ENCODE results near the gene SCAMP1. TPM values are rescaled to one million over a fixed set of nuclear protein-coding genes. Genes with fewer than 3 reads are reported as not detected.
A peak's percentile ranks its signal among the peaks of the same experiment; 100 is the strongest.

Gene SCAMP1
- 16.7 and 18.6 TPM in 2 replicates for polyA plus RNA-seq (2013)

GRCh38 chr5:78359831-78360673 is at the start of gene SCAMP1:
SCAMP1 (plus strand) TSS chr5:78360617; CDS start chr5:78360672, 55 bp downstream.
- Histone ChIP-seq H2AK5ac (ENCODE audit: low read length) (peak within 1 kb of the TSS; percentile 22), H4K91ac (ENCODE audit: low read depth, low read length) (peak within 1 kb of the TSS; percentile 99), H2BK120ac (ENCODE audit: insufficient read depth, low read length, poor library complexity) (peak within 1 kb of the TSS; percentile 89), H2AFZ (ENCODE audit: insufficient read depth, low read length, poor library complexity) (peak within 1 kb of the TSS; percentile 100), H3K36me3 (ENCODE audit: control insufficient read depth in 1 of 2, insufficient read depth in 2 of 2, low read length in 2 of 2) (no peaks in the 10 kb centered on the region), H3K79me1 (ENCODE audit: low read length) (peaks cover 8% of the 10 kb centered on the region), H4K12ac (ENCODE audit: low read depth, low read length) (peak within 1 kb of the TSS; percentile 97), H3K4me3 (ENCODE audit: low read depth, low read length) (peak within 1 kb of the TSS; percentile 98), H3K4me2 (ENCODE audit: low read length) (peak within 1 kb of the TSS; percentile 84), H3K23ac (ENCODE audit: low read length) (no peak within 1 kb of the TSS), H3K9ac (ENCODE audit: low read length) (peak within 1 kb of the TSS; percentile 73), H3K18ac (ENCODE audit: low read length) (peak within 1 kb of the TSS; percentile 98), H3K27ac (ENCODE audit: low read depth, low read length) (peak within 1 kb of the TSS; percentile 83), H2BK12ac (ENCODE audit: low read length) (peak within 1 kb of the TSS; percentile 41), H4K8ac (ENCODE audit: low read depth, low read length) (peak within 1 kb of the TSS; percentile 99), H3K79me2 (ENCODE audit: control insufficient read depth, insufficient read depth, low read length, poor library complexity) (peaks cover 11% of the 10 kb centered on the region), H2BK5ac (ENCODE audit: low read depth, low read length, poor library complexity) (peak within 1 kb of the TSS; percentile 90), H3K14ac (ENCODE audit: low read length) (peak within 1 kb of the TSS; percentile 98), H3K27me3 (ENCODE audit: insufficient read depth, low read length) (no peaks in the 10 kb centered on the region), H3K9me3 (ENCODE audit: insufficient read depth, low read depth, low read length) (no peaks in the 10 kb centered on the region), H3K4ac (ENCODE audit: low read depth, low read length) (peak within 1 kb of the TSS; percentile 72), H3K4me1 (ENCODE audit: control insufficient read depth in 1 of 2, insufficient read depth in 2 of 2, low read length in 2 of 2) (peaks cover 0 to 5% of the 10 kb centered on the region in 2 experiments)
- peak; percentile 92 to 99 for DNase-seq
- WGBS (ENCODE audit: extremely low coverage, insufficient coverage, insufficient read length), result no CpG with 5 or more reads among the region's 79 CpGs

GRCh38 chr5:78317515-78317914 is 42.9 kb upstream of the SCAMP1 start:
- Histone ChIP-seq H3K18ac (ENCODE audit: low read length) (no peak overlapping the region), H3K4me2 (ENCODE audit: low read length) (no peak overlapping the region), H2AFZ (ENCODE audit: insufficient read depth, low read length, poor library complexity) (no peak overlapping the region), H4K8ac (ENCODE audit: low read depth, low read length) (no peak overlapping the region), H3K79me2 (ENCODE audit: control insufficient read depth, insufficient read depth, low read length, poor library complexity) (no peaks in the 10 kb centered on the region), H3K9ac (ENCODE audit: low read length) (no peak overlapping the region), H2BK120ac (ENCODE audit: insufficient read depth, low read length, poor library complexity) (no peak overlapping the region), H3K9me3 (ENCODE audit: insufficient read depth, low read depth, low read length) (no peaks in the 10 kb centered on the region), H2BK5ac (ENCODE audit: low read depth, low read length, poor library complexity) (no peak overlapping the region), H3K79me1 (ENCODE audit: low read length) (no peaks in the 10 kb centered on the region), H3K4ac (ENCODE audit: low read depth, low read length) (no peak overlapping the region), H3K36me3 (ENCODE audit: control insufficient read depth in 1 of 2, insufficient read depth in 2 of 2, low read length in 2 of 2) (no peaks in the 10 kb centered on the region), H4K91ac (ENCODE audit: low read depth, low read length) (no peak overlapping the region), H3K14ac (ENCODE audit: low read length) (no peak overlapping the region), H4K12ac (ENCODE audit: low read depth, low read length) (no peak overlapping the region), H3K27me3 (ENCODE audit: insufficient read depth, low read length) (no peaks in the 10 kb centered on the region), H3K27ac (ENCODE audit: low read depth, low read length) (no peak overlapping the region), H3K4me3 (ENCODE audit: low read depth, low read length) (no peak overlapping the region), H3K23ac (ENCODE audit: low read length) (peak overlapping the region; percentile 45), H3K4me1 (ENCODE audit: control insufficient read depth in 1 of 2, insufficient read depth in 2 of 2, low read length in 2 of 2) (no peaks in the 10 kb centered on the region), H2BK12ac (ENCODE audit: low read length) (no peak overlapping the region), H2AK5ac (ENCODE audit: low read length) (no peak overlapping the region)
- no peak for DNase-seq
- WGBS (ENCODE audit: extremely low coverage, insufficient coverage, insufficient read length), result no CpG with 5 or more reads among the region's 5 CpGs

GRCh38 chr5:78318337-78318736 is 42.1 kb upstream of the SCAMP1 start:
- Histone ChIP-seq H3K23ac (ENCODE audit: low read length) (no peak overlapping the region), H3K4me2 (ENCODE audit: low read length) (no peak overlapping the region), H3K9ac (ENCODE audit: low read length) (no peak overlapping the region), H2BK120ac (ENCODE audit: insufficient read depth, low read length, poor library complexity) (no peak overlapping the region), H3K4me1 (ENCODE audit: control insufficient read depth in 1 of 2, insufficient read depth in 2 of 2, low read length in 2 of 2) (no peaks in the 10 kb centered on the region), H3K36me3 (ENCODE audit: control insufficient read depth in 1 of 2, insufficient read depth in 2 of 2, low read length in 2 of 2) (no peaks in the 10 kb centered on the region), H3K4ac (ENCODE audit: low read depth, low read length) (no peak overlapping the region), H3K9me3 (ENCODE audit: insufficient read depth, low read depth, low read length) (no peaks in the 10 kb centered on the region), H2BK12ac (ENCODE audit: low read length) (no peak overlapping the region), H2BK5ac (ENCODE audit: low read depth, low read length, poor library complexity) (no peak overlapping the region), H3K27me3 (ENCODE audit: insufficient read depth, low read length) (no peaks in the 10 kb centered on the region), H3K79me1 (ENCODE audit: low read length) (no peaks in the 10 kb centered on the region), H2AFZ (ENCODE audit: insufficient read depth, low read length, poor library complexity) (no peak overlapping the region), H4K91ac (ENCODE audit: low read depth, low read length) (no peak overlapping the region), H3K18ac (ENCODE audit: low read length) (no peak overlapping the region), H4K12ac (ENCODE audit: low read depth, low read length) (no peak overlapping the region), H3K4me3 (ENCODE audit: low read depth, low read length) (no peak overlapping the region), H2AK5ac (ENCODE audit: low read length) (no peak overlapping the region), H3K27ac (ENCODE audit: low read depth, low read length) (no peak overlapping the region), H4K8ac (ENCODE audit: low read depth, low read length) (no peak overlapping the region), H3K14ac (ENCODE audit: low read length) (no peak overlapping the region), H3K79me2 (ENCODE audit: control insufficient read depth, insufficient read depth, low read length, poor library complexity) (no peaks in the 10 kb centered on the region)
- WGBS (ENCODE audit: extremely low coverage, insufficient coverage, insufficient read length), result no CpG with 5 or more reads among the region's 3 CpGs
- no peak for DNase-seq

GRCh38 chr5:78320401-78320800 is 40.0 kb upstream of the SCAMP1 start:
- WGBS (ENCODE audit: extremely low coverage, insufficient coverage, insufficient read length), result no CpG with 5 or more reads among the region's 2 CpGs
- no peak overlapping the region for H4K8ac ChIP-seq (ENCODE audit: low read depth, low read length)
- H3K4me2 ChIP-seq (ENCODE audit: low read length), result no peak overlapping the region
- no peaks in the 10 kb centered on the region for H3K36me3 ChIP-seq (ENCODE audit: control insufficient read depth in 1 of 2, insufficient read depth in 2 of 2, low read length in 2 of 2)
- no peaks in the 10 kb centered on the region for H3K27me3 ChIP-seq (ENCODE audit: insufficient read depth, low read length)
- no peaks in the 10 kb centered on the region for H3K4me1 ChIP-seq (ENCODE audit: control insufficient read depth in 1 of 2, insufficient read depth in 2 of 2, low read length in 2 of 2)
- H3K79me1 ChIP-seq (ENCODE audit: low read length), result no peaks in the 10 kb centered on the region
- H3K23ac ChIP-seq (ENCODE audit: low read length), result no peak overlapping the region
- peak in 1 of 2 donors; percentile 44 for DNase-seq
- no peaks in the 10 kb centered on the region for H3K79me2 ChIP-seq (ENCODE audit: control insufficient read depth, insufficient read depth, low read length, poor library complexity)
- H2AFZ ChIP-seq (ENCODE audit: insufficient read depth, low read length, poor library complexity), result no peak overlapping the region
- H2BK12ac ChIP-seq (ENCODE audit: low read length), result no peak overlapping the region
- H2BK5ac ChIP-seq (ENCODE audit: low read depth, low read length, poor library complexity), result no peak overlapping the region
- H2AK5ac ChIP-seq (ENCODE audit: low read length), result no peak overlapping the region
- H2BK120ac ChIP-seq (ENCODE audit: insufficient read depth, low read length, poor library complexity), result no peak overlapping the region
- H4K12ac ChIP-seq (ENCODE audit: low read depth, low read length), result no peak overlapping the region
- no peak overlapping the region for H3K27ac ChIP-seq (ENCODE audit: low read depth, low read length)
- H3K9me3 ChIP-seq (ENCODE audit: insufficient read depth, low read depth, low read length), result no peaks in the 10 kb centered on the region
- H3K14ac ChIP-seq (ENCODE audit: low read length), result no peak overlapping the region
- no peak overlapping the region for H3K18ac ChIP-seq (ENCODE audit: low read length)
- H3K4ac ChIP-seq (ENCODE audit: low read depth, low read length), result no peak overlapping the region
- H4K91ac ChIP-seq (ENCODE audit: low read depth, low read length), result no peak overlapping the region
- no peak overlapping the region for H3K4me3 ChIP-seq (ENCODE audit: low read depth, low read length)
- H3K9ac ChIP-seq (ENCODE audit: low read length), result no peak overlapping the region

All from trophoblast cell (in vitro differentiated cells and primary cell).